Measurements from ENCODE around the gene MAP3K2. TPM values are rescaled to one million over a fixed set of nuclear protein-coding genes. Genes with fewer than 3 reads are reported as not detected.

MAP3K2 gene
- total and polyA plus RNA-seq, 2 experiments from 2014 or later = 10.2 to 23.5 TPM

- Histone ChIP-seq H3K4me1 (ENCODE audit: insufficient read depth) (no peaks in the 10 kb centered on the region), H2AFZ (no peak overlapping the region), H4K20me1 (replicated peaks; ENCODE audit: insufficient read depth) (peaks cover 3% of the 10 kb centered on the region), H3F3A (replicated peaks; ENCODE audit: low read depth) (no peaks in the 10 kb centered on the region), H3K9me2 (ENCODE audit: insufficient read depth) (no peaks in the 10 kb centered on the region), H3K4me2 (no peak overlapping the region), H3K27ac (ENCODE audit: low read depth) (0 out of 2 replicates have a peak overlapping the region, but pooled peaks have one; percentile 6), H3K27me3 (ENCODE audit: insufficient read depth) (no peaks in the 10 kb centered on the region), H3K4me3 (no peak overlapping the region), H3K79me2 (replicated peaks; ENCODE audit: insufficient read depth) (peaks cover 8% of the 10 kb centered on the region), H3K36me3 (ENCODE audit: insufficient read depth) (peaks cover 34% of the 10 kb centered on the region)
- TF ChIP-seq, protein P1, sequence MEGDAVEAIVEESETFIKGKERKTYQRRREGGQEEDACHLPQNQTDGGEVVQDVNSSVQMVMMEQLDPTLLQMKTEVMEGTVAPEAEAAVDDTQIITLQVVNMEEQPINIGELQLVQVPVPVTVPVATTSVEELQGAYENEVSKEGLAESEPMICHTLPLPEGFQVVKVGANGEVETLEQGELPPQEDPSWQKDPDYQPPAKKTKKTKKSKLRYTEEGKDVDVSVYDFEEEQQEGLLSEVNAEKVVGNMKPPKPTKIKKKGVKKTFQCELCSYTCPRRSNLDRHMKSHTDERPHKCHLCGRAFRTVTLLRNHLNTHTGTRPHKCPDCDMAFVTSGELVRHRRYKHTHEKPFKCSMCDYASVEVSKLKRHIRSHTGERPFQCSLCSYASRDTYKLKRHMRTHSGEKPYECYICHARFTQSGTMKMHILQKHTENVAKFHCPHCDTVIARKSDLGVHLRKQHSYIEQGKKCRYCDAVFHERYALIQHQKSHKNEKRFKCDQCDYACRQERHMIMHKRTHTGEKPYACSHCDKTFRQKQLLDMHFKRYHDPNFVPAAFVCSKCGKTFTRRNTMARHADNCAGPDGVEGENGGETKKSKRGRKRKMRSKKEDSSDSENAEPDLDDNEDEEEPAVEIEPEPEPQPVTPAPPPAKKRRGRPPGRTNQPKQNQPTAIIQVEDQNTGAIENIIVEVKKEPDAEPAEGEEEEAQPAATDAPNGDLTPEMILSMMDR (conservative IDR thresholded peaks at IDR 0.05; ENCODE audit: low read depth in 2 of 2) = no peak
- TF ChIP-seq JUNB (IDR thresholded peaks at IDR 0.05; ENCODE audit: unreplicated experiment) (no peak), STAT1 (IDR thresholded peaks at IDR 0.05; ENCODE audit: unreplicated experiment) (no peak), POLR2AphosphoS5 (IDR thresholded peaks at IDR 0.05; ENCODE audit: low read depth) (no peak), EZH2phosphoT487 (IDR thresholded peaks at IDR 0.05; ENCODE audit: unreplicated experiment) (no peak), ZNF114 (CRISPR knock-in tag; IDR thresholded peaks at IDR 0.05) (no peak)
- H3K36me3 Mint-ChIP-seq (ENCODE audit: low read depth) = peaks cover 86% of the 10 kb centered on the region
- ATAC-seq (no peak), DNase-seq (ENCODE audit: low spot score) (no peak)
- H3K4me1 Mint-ChIP-seq = no peaks in the 10 kb centered on the region
- H3K9me3 Mint-ChIP-seq = no peaks in the 10 kb centered on the region
- H3K27me3 Mint-ChIP-seq (ENCODE audit: insufficient read depth, low read depth, poor library complexity) = peaks cover 3% of the 10 kb centered on the region
- H3K4me3 Mint-ChIP-seq = no peak overlapping the region
- H3K27ac Mint-ChIP-seq = no peak overlapping the region
Measured at GRCh38 chr2:127277028-127277427, 110.7 kb downstream of the MAP3K2 start.

DNA sequence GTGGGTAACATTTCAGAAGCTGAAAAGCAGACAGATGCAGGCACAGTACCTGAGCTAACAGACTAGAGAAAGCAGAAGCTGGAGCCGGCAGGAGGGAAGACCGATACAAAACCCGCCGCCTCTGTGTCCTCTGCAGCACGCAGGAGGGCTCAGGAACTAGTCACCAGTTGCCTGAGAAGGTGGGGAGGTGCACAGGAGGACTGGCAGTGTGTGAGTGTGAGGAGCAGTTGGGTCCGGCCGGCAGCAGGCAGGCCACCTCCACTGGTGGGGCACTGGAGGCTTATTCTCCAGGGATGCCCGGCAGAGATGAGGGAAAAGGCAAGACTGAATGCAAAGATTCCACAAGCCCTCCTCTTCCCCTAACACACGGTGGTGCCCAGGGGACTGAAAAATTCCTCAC is 112.0 kb downstream of the MAP3K2 start:
- Histone ChIP-seq H3F3A (replicated peaks; ENCODE audit: low read depth) (no peaks in the 10 kb centered on the region), H3K4me1 (ENCODE audit: insufficient read depth) (no peaks in the 10 kb centered on the region), H3K27ac (ENCODE audit: low read depth) (no peak overlapping the region), H3K79me2 (replicated peaks; ENCODE audit: insufficient read depth) (peaks cover 4% of the 10 kb centered on the region), H3K36me3 (ENCODE audit: insufficient read depth) (peaks cover 45% of the 10 kb centered on the region), H3K9me2 (ENCODE audit: insufficient read depth) (no peaks in the 10 kb centered on the region), H4K20me1 (replicated peaks; ENCODE audit: insufficient read depth) (peaks cover 3% of the 10 kb centered on the region), H3K27me3 (ENCODE audit: insufficient read depth) (no peaks in the 10 kb centered on the region), H3K4me2 (no peak overlapping the region), H2AFZ (no peak overlapping the region), H3K4me3 (no peak overlapping the region)
- Mint-ChIP-seq H3K27me3 (ENCODE audit: insufficient read depth, low read depth, poor library complexity) (peaks cover 7% of the 10 kb centered on the region), H3K4me3 (no peak overlapping the region), H3K27ac (no peak overlapping the region), H3K9me3 (no peaks in the 10 kb centered on the region), H3K36me3 (ENCODE audit: low read depth) (peaks cover 88% of the 10 kb centered on the region), H3K4me1 (no peaks in the 10 kb centered on the region)
- no peak for DNase-seq (ENCODE audit: low spot score)
- ATAC-seq = no peak
- TF ChIP-seq NANOG (IDR thresholded peaks at IDR 0.05; ENCODE audit: borderline replicate concordance) = no peak
- no peak for TF ChIP-seq EZH2 (IDR thresholded peaks at IDR 0.05; ENCODE audit: low read depth, unreplicated experiment)
- TF ChIP-seq ZNF331 (CRISPR knock-in tag; IDR thresholded peaks at IDR 0.05; ENCODE audit: low read depth) = no peak
- no peak for TF ChIP-seq ETS1 (IDR thresholded peaks at IDR 0.05)
- no peak for TF ChIP-seq POLR2AphosphoS5 (IDR thresholded peaks at IDR 0.05; ENCODE audit: low read depth)
- no peak for TF ChIP-seq ZNF114 (CRISPR knock-in tag; IDR thresholded peaks at IDR 0.05)
- TF ChIP-seq STAT1 (IDR thresholded peaks at IDR 0.05; ENCODE audit: unreplicated experiment) = no peak
- TF ChIP-seq JUNB (IDR thresholded peaks at IDR 0.05; ENCODE audit: unreplicated experiment) = no peak
- TF ChIP-seq, protein P1 (conservative IDR thresholded peaks at IDR 0.05; ENCODE audit: low read depth in 2 of 2) = no peak
